ENCODE data around the gene TLE6. TPM values are rescaled to one million over a fixed set of nuclear protein-coding genes. Genes with fewer than 3 reads are reported as not detected.

Gene TLE6
- total and polyA plus RNA-seq, 2 of the 13 experiments (the other 11 are each of a cell fraction or from before 2014, with no cell fraction given), result 0.24 to 5.5 TPM

GRCh38 chr19:2944775-2945574, 32.4 kb upstream of the TLE6 start, which contains the start of gene ZNF77 (continued):
- TF ChIP-seq ZNF598 (CRISPR knock-in tag; IDR thresholded peaks at IDR 0.05; ENCODE audit: borderline replicate concordance) (0 out of 2 replicates have a peak, but pooled peaks have one; percentile 20), ZBTB10 (CRISPR knock-in tag; IDR thresholded peaks at IDR 0.05; ENCODE audit: borderline replicate concordance) (peak; percentile 33; the same call in 1 of the 2 replicates), SP4 (CRISPR knock-in tag; IDR thresholded peaks at IDR 0.05) (peak; percentile 93), ZNF337 (CRISPR knock-in tag; IDR thresholded peaks at IDR 0.05; ENCODE audit: borderline replicate concordance, low read depth) (no peak), ZNF496 (CRISPR knock-in tag; IDR thresholded peaks at IDR 0.05; ENCODE audit: insufficient replicate concordance) (no peak), HNRNPK (IDR thresholded peaks at IDR 0.05; ENCODE audit: low read depth, low read length, poor library complexity, severe bottlenecking) (peak; percentile 2), KLF9 (CRISPR knock-in tag; IDR thresholded peaks at IDR 0.05; ENCODE audit: low read depth) (peak; percentile 61; the same call in 1 of the 2 replicates), HMGXB3 (CRISPR knock-in tag; IDR thresholded peaks at IDR 0.05; ENCODE audit: borderline replicate concordance) (0 out of 2 replicates have a peak, but pooled peaks have one; percentile 25), ARNTL (CRISPR knock-in tag; IDR thresholded peaks at IDR 0.05) (no peak; the same call in 1 of the 2 replicates), SRF (IDR thresholded peaks at IDR 0.05; ENCODE audit: low read depth, low read length) (no peak), ZBTB2 (CRISPR knock-in tag; IDR thresholded peaks at IDR 0.05; ENCODE audit: low read depth) (peak; percentile 17), NONO (IDR thresholded peaks at IDR 0.05) (no peak), NONO (CRISPR knock-in tag; conservative IDR thresholded peaks at IDR 0.05) (peak; percentile 91), HINFP (CRISPR knock-in tag; IDR thresholded peaks at IDR 0.05; ENCODE audit: low read depth) (no peak), GABPB1 (CRISPR knock-in tag; IDR thresholded peaks at IDR 0.05) (peak; percentile 69), XRCC5 (optimal IDR thresholded peaks at IDR 0.05; ENCODE audit: low read length) (peak; percentile 23), ZNF484 (CRISPR knock-in tag; IDR thresholded peaks at IDR 0.05; ENCODE audit: borderline replicate concordance, low read depth) (0 out of 2 replicates have a peak, but pooled peaks have one; percentile 17), ZNF260 (CRISPR knock-in tag; IDR thresholded peaks at IDR 0.05; ENCODE audit: borderline replicate concordance, low read depth) (no peak)

Measured in HepG2 (cell line).